Activated CD8-positive, alpha-beta memory T cell treated with anti-CD3 and anti-CD28 coated beads for 36 hours (primary cell): ENCODE data around the gene RNU4-1. TPM values are rescaled to one million over a fixed set of nuclear protein-coding genes. Genes with fewer than 3 reads are reported as not detected.
"Not testable (repeated sequence)": the region's sequence is repeated elsewhere in the genome, so short reads cannot be mapped to it uniquely, and the experiment has no call there.

Source experiments
- CTCF ChIA-PET: fragments of 350-600 bp; sonication (Branson Sonifier 250); formaldehyde crosslinking; loops from one replicate; lab custom pipeline; 2021; ENCODE audit warnings: antibody characterized with exemption; lab: Charles Lee
- POLR2A ChIA-PET: fragments of 350-600 bp; sonication (Branson Sonifier 250); formaldehyde crosslinking; loops from one replicate; lab custom pipeline; 2021; ENCODE audit warnings: antibody characterized with exemption; lab: Charles Lee
- total RNA-seq, 2 experiments: library from RNA; stranded (reverse); gene quantifications; one replicate each; pipeline ENCODE4 v1.2.3, GENCODE V29; 2021

Gene RNU4-1
- total RNA-seq, 2 experiments from 2014 or later: 620 to 702 TPM

DNA sequence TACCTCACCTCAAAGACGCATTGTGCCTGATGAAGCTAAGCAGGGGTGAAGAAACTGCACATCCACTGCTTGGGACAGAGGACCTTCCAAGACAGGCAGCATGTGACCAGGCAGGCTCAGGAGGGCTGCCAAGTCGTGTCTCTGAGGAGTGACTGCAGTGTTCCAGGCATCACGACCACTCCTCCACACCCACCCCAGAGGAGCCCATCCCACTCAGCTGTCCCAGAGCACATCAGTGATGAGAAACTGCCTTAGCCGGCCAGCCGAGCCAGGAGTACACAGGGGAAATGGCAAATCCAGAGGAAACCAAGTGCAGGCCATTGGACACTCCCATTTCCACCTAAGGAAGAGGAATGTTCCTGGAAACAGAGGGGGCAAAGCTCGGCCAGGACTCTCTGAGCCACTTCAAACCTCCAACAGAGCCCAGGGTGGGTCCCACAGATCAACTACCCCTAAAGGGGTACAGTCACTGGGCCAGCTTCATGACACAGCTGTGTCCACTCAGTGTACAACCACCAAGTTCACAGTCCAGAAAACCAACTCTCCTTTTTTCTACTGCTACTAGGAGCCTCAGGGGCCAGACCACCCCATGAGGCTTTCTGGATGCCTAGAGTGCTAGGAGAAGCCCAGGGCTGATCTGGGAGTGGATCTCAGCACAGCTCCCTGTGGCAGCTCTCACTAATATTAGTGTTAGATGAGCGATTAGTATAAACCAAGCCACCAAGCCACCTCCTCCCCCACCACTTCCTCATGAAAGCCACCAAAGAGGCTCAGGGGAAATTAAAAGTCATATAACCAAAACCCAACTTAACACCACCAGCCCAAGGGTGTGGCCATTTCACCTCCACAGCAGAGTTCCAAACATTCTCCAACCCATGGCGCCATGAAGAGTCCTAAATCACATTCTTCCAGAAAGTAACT lies 42.9 kb downstream of the RNU4-1 start:
- CTCF ChIA-PET: interaction anchor here (1.0 to 12.4 kb wide), 6 partner anchors 10 to 20 kb away, joined by 3 to 92 read pairs (median 6); partner anchors contain the start of gene PXN
- POLR2A ChIA-PET: interaction anchor here (0.8 to 3.5 kb wide), 6 partner anchors 12 to 49 kb away, joined by 3 to 20 read pairs (median 3); partner anchors contain the start of genes RNU4-2 and RPLP0

DNA sequence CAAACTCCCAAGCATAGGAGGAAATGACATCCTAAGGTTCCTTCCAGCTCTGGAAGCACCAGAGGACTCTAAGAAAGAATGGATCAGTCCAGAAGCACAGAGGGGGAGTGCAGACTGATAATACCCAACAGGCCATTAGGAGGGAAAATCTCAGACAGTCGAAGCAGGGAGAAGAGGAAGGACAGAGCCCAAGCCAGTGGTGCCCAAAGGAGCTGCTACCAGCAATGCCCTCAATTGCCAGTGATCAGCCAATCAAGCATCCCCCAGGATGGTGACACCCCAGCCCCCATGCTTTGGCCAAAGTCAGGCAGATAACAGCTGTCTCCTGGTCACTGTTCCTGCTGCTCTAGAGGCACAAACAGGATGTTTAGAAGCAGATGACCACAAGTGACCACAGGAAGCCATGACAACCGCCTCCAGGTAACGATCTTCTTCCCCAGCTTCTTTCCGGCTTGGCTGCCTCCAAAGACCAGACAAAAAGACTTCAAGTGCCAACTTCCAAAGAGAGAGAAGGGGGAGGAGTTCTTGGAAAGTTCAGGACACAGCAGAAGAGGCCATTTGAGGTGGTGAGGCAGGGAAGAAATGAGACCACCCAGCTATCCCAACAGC lies 43.7 kb downstream of the RNU4-1 start:
- CTCF ChIA-PET: interaction anchor here (1.0 to 12.4 kb wide), 5 partner anchors 9 to 19 kb away, joined by 3 to 92 read pairs (median 5); partner anchors contain the start of gene PXN
- POLR2A ChIA-PET: interaction anchor here (0.6 to 2.0 kb wide), 6 partner anchors 15 to 48 kb away, joined by 3 to 9 read pairs (median 4); partner anchors contain the start of genes RNU4-2 and RPLP0

DNA sequence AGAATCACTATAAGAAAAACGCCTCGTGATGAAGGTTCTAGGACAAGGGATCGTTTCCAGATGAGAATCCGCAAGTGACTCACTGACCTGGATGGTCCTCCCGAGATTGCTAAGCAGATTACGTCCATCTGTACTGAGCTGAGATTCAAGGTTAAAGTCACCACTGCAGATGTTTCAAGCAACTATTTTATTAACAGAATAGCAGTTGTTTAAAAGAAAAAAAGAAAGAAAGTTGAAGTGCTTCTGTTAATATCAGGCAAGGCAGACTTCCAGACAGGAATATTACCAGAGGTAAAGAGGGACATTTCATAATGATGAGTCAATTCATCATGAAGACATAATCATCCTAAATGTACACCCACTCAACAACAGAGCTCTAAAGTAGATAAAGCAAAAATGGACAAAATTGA lies 45.4 kb downstream of the RNU4-1 start:
- ChIA-PET CTCF (interaction anchor here (0.7 to 12.4 kb wide), 3 partner anchors 9 to 17 kb away, joined by 3 to 92 read pairs (median 9); no protein-coding TSS in a partner anchor), POLR2A (interaction anchor here (1.1 to 2.0 kb wide), 2 partner anchors 9 to 44 kb away, joined by 3 to 9 read pairs; partner anchors contain the start of gene RNU4-2)

DNA sequence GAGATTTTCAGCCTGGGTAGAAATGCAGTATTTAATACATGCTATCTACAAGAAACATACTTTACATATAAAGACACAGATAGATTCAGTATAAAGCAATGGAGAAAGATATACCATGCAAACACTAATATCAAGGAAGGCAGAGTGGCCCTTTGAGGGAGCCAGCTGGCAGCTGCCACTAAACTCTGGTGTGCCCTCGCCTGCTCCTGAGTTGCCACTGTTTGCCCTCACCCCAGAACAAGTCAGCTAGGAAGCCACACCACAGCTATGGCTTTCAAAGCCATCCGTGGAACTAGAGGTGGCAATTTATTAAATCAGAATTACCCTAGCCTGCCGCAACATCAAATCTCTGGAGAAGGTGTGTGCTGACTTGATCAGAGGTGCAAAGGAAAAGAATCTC lies 45.9 kb downstream of the RNU4-1 start:
- POLR2A ChIA-PET: no interaction called here

DNA sequence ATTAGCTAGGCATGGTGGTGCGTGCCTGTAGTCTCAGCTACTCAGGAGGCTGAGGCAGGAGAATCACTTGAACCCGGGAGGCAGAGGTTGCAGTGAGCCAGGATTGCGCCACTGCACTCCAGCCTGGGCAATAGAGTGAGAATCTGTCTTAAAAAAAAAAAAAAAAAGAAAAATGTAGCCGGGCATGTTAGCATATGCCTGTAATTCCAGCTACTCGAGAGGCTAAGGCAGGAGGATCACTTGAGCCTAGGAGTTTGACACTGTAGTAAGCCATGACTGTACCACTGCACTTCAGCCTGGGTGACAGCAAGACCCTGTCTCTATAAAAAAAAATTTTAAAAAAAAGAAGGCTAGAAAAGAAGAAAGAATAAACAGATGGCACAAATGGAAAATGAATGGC lies 46.3 kb downstream of the RNU4-1 start:
- CTCF ChIA-PET: interaction anchor here (0.7 to 12.4 kb wide), 2 partner anchors 16 to 46 kb away, joined by 3 to 92 read pairs; partner anchors contain the start of gene RPLP0
- POLR2A ChIA-PET: not testable (repeated sequence)

More for the DNA sequence above, 45.9 kb downstream of the RNU4-1 start:
- CTCF ChIA-PET: interaction anchor here (0.7 to 12.4 kb wide), 3 partner anchors 15 to 46 kb away, joined by 3 to 92 read pairs (median 9); partner anchors contain the start of gene RPLP0

Other genes with a start within 250 kb of the RNU4-1 start
- 10 to 100 TPM; 71.2 to 71.3 TPM for gene RAB35, start 176.5 kb downstream of the RNU4-1 start, total RNA-seq
- 100 to 1,000 TPM; 153 to 160 TPM for gene GCN1, start 98.5 kb downstream of the RNU4-1 start, total RNA-seq
- 1,000 to 10,000 TPM; 3,993 to 4,133 TPM for gene RPLP0, start 92.1 kb downstream of the RNU4-1 start, total RNA-seq
- 10 to 100 TPM; 33.0 to 39.1 TPM for gene PXN, start 27.5 kb downstream of the RNU4-1 start, total RNA-seq
- 1,000 to 10,000 TPM; 1,157 to 1,321 TPM for gene RNU4-2, start 1.3 kb downstream of the RNU4-1 start, total RNA-seq
- 1 to 10 TPM; 2.5 to 3.7 TPM for gene SIRT4, start 9.1 kb upstream of the RNU4-1 start, total RNA-seq
- gene PLA2G1B, start 34.5 kb upstream of the RNU4-1 start, total RNA-seq: not detected
- gene MSI1, start 75.9 kb upstream of the RNU4-1 start, total RNA-seq: under 1 TPM; 0.17 to 0.21 TPM
- 100 to 1,000 TPM; 494 TPM for gene COX6A1, start 144.9 kb upstream of the RNU4-1 start, total RNA-seq
- 10 to 100 TPM; 68.2 to 69.1 TPM for gene TRIAP1, start 153.1 kb upstream of the RNU4-1 start, total RNA-seq
- gene GATC, start 153.2 kb upstream of the RNU4-1 start, total RNA-seq: 10 to 100 TPM; 30.8 to 32.1 TPM
- 100 to 1,000 TPM; 275 to 281 TPM for gene SRSF9, start 176.5 kb upstream of the RNU4-1 start, total RNA-seq
- 100 to 1,000 TPM; 269 to 277 TPM for gene DYNLL1, start 202.9 kb upstream of the RNU4-1 start, total RNA-seq
- 10 to 100 TPM; 33.7 to 36.0 TPM for gene COQ5, start 235.9 kb upstream of the RNU4-1 start, total RNA-seq
- gene RNF10, start 241.1 kb upstream of the RNU4-1 start, total RNA-seq: 100 to 1,000 TPM; 165 to 168 TPM